NCI-H69 (cell line): ENCODE measurements around the gene PI16.
"Not testable (repeated sequence)": the region's sequence is repeated elsewhere in the genome, so short reads cannot be mapped to it uniquely, and the experiment has no call there.

Source experiments
- DNase-seq: peaks from one replicate; lab custom pipeline; 2025; lab: John Stamatoyannopoulos, UW

Gene PI16

GRCh38 chr6:36929152-36929551 is 25.4 kb upstream of the PI16 start:
- no peak for DNase-seq

- DNase-seq: peak; percentile 52
Observed at GRCh38 chr6:36929607-36930006, 24.9 kb upstream of the PI16 start.

GRCh38 chr6:36930483-36930882 is 24.1 kb upstream of the PI16 start:
- no peak for DNase-seq

GRCh38 chr6:36933102-36933501 is 21.4 kb upstream of the PI16 start:
- no peak for DNase-seq

- no peak for DNase-seq
Observed at GRCh38 chr6:36933519-36933918, 21.0 kb upstream of the PI16 start.

- DNase-seq: no peak
Observed at GRCh38 chr6:36934901-36935300, 19.6 kb upstream of the PI16 start.

GRCh38 chr6:36936824-36937223 is 17.7 kb upstream of the PI16 start:
- no peak for DNase-seq

GRCh38 chr6:36937896-36938295 is 16.6 kb upstream of the PI16 start:
- DNase-seq: no peak

- DNase-seq: no peak
Observed at GRCh38 chr6:36938536-36938935, 16.0 kb upstream of the PI16 start.

GRCh38 chr6:36939005-36939404 is 15.5 kb upstream of the PI16 start:
- DNase-seq: not testable (repeated sequence)

- no peak for DNase-seq
Observed at GRCh38 chr6:36940027-36940426, 14.5 kb upstream of the PI16 start.

- not testable (repeated sequence) for DNase-seq
Observed at GRCh38 chr6:36941561-36941960, 13.0 kb upstream of the PI16 start.

GRCh38 chr6:36942329-36942728 is 12.2 kb upstream of the PI16 start:
- not testable (repeated sequence) for DNase-seq

GRCh38 chr6:36944650-36945049 is 9.9 kb upstream of the PI16 start:
- no peak for DNase-seq

GRCh38 chr6:36945301-36945700 is 9.2 kb upstream of the PI16 start:
- DNase-seq: no peak

- peak; percentile 48 for DNase-seq
Observed at GRCh38 chr6:36946526-36946925, 8.0 kb upstream of the PI16 start.

GRCh38 chr6:36947570-36948351 is 6.8 kb upstream of the PI16 start:
- peak; percentile 24 for DNase-seq

GRCh38 chr6:36949076-36949475 is 5.5 kb upstream of the PI16 start:
- not testable (repeated sequence) for DNase-seq

- DNase-seq: no peak
Observed at GRCh38 chr6:36949636-36950035, 4.9 kb upstream of the PI16 start.

GRCh38 chr6:36953931-36954261 is 642 bp upstream of the PI16 start:
- DNase-seq: no peak

GRCh38 chr6:36955136-36955535 is 598 bp downstream of the PI16 start:
- DNase-seq: no peak

- DNase-seq: peak; percentile 44
Observed at GRCh38 chr6:36955671-36956445, 1.3 kb downstream of the PI16 start.

GRCh38 chr6:36956446-36956820 is 1.9 kb downstream of the PI16 start:
- DNase-seq: no peak
